SK-N-SH (cell line): ENCODE data around the gene INPPL1.

Source experiments
- EP300 ChIP-seq, 2 experiments: IDR thresholded peaks; 2 replicates each; pipeline versions ENCODE4 v1.4.0 to v1.6.1; 2012; ENCODE audit warnings: borderline replicate concordance in 1 of 2, low read depth in 1 of 2, low read length in 1 of 2
- GABPA ChIP-seq: IDR thresholded peaks from 2 replicates; pipeline ENCODE4 v1.4.0; 2012; ENCODE audit warnings: low read depth, mild to moderate bottlenecking
- MXI1 ChIP-seq: IDR thresholded peaks from 2 replicates; pipeline ENCODE4 v1.6.1; 2012; ENCODE audit warnings: mild to moderate bottlenecking, low read depth, low read length, improper control_type of control experiment
- POLR2AphosphoS5 ChIP-seq: IDR thresholded peaks from 2 replicates; pipeline ENCODE4 v1.6.1; 2012; ENCODE audit warnings: low read depth, low read length
- RAD21 ChIP-seq: IDR thresholded peaks from 2 replicates; pipeline ENCODE4 v1.6.1; 2012; ENCODE audit warnings: mild to moderate bottlenecking, low read length
- RFX5 ChIP-seq: IDR thresholded peaks from 2 replicates; pipeline ENCODE4 v1.6.1; 2012; ENCODE audit warnings: mild to moderate bottlenecking, improper control_type of control experiment, low read length
- TF ChIP-seq, protein P1 (sequence below): fragments of 200-600 bp; sonication (generic); IDR thresholded peaks from 2 replicates; pipeline ENCODE4 v1.6.1; 2017; ENCODE audit warnings: antibody characterized with exemption, mild to moderate bottlenecking, moderate library complexity
- TF ChIP-seq, protein P2 (sequence below): IDR thresholded peaks from 2 replicates; pipeline ENCODE4 v1.4.0; 2012; ENCODE audit warnings: low read depth, borderline replicate concordance

DNA sequence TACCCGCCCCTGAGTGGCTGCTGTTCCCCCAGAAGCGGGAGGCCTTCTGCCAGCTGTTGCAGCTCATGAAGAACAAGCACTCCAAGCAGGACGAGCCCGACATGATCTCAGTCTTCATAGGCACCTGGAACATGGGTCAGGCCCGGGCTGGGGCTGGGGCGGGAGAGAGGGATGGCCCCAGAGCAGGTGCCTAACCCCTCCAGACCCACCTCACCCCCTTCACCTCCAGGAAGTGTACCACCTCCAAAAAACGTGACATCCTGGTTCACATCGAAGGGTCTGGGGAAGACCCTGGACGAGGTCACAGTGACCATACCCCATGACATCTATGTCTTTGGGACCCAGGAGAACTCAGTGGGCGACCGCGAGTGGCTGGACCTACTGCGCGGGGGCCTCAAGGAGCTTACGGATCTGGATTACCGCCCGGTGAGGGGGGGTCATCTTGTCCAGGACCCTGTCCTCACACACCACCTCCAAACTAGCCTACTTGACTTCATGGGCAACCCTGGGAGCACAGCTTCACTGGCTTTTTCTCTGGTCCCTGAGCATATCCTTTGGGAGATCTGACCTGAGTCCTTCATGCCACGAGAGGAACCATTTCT, 6.3 kb downstream of the INPPL1 start:
- no peak for TF ChIP-seq MXI1
- no peak for TF ChIP-seq POLR2AphosphoS5
- no peak for TF ChIP-seq EP300 (IDR thresholded peaks at IDR 0.05; ENCODE audit: borderline replicate concordance in 1 of 2, low read depth in 1 of 2, low read length in 1 of 2)
- TF ChIP-seq, protein P1, sequence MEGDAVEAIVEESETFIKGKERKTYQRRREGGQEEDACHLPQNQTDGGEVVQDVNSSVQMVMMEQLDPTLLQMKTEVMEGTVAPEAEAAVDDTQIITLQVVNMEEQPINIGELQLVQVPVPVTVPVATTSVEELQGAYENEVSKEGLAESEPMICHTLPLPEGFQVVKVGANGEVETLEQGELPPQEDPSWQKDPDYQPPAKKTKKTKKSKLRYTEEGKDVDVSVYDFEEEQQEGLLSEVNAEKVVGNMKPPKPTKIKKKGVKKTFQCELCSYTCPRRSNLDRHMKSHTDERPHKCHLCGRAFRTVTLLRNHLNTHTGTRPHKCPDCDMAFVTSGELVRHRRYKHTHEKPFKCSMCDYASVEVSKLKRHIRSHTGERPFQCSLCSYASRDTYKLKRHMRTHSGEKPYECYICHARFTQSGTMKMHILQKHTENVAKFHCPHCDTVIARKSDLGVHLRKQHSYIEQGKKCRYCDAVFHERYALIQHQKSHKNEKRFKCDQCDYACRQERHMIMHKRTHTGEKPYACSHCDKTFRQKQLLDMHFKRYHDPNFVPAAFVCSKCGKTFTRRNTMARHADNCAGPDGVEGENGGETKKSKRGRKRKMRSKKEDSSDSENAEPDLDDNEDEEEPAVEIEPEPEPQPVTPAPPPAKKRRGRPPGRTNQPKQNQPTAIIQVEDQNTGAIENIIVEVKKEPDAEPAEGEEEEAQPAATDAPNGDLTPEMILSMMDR = no peak
- TF ChIP-seq RFX5 = no peak
- no peak for TF ChIP-seq GABPA
- no peak for TF ChIP-seq RAD21
- TF ChIP-seq, protein P2, sequence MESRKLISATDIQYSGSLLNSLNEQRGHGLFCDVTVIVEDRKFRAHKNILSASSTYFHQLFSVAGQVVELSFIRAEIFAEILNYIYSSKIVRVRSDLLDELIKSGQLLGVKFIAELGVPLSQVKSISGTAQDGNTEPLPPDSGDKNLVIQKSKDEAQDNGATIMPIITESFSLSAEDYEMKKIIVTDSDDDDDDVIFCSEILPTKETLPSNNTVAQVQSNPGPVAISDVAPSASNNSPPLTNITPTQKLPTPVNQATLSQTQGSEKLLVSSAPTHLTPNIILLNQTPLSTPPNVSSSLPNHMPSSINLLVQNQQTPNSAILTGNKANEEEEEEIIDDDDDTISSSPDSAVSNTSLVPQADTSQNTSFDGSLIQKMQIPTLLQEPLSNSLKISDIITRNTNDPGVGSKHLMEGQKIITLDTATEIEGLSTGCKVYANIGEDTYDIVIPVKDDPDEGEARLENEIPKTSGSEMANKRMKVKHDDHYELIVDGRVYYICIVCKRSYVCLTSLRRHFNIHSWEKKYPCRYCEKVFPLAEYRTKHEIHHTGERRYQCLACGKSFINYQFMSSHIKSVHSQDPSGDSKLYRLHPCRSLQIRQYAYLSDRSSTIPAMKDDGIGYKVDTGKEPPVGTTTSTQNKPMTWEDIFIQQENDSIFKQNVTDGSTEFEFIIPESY = no peak
